GM12801 (cell line): ENCODE measurements around the gene MACC1.

Experiments used
- TF ChIP-seq, protein P1 (sequence below): IDR thresholded peaks from one replicate; pipeline ENCODE4 v1.5.1; 2011; ENCODE audit warnings: control low read depth; ENCODE audit not compliant: insufficient read length; ENCODE audit errors: extremely low read depth

The MACC1 gene, protein sequence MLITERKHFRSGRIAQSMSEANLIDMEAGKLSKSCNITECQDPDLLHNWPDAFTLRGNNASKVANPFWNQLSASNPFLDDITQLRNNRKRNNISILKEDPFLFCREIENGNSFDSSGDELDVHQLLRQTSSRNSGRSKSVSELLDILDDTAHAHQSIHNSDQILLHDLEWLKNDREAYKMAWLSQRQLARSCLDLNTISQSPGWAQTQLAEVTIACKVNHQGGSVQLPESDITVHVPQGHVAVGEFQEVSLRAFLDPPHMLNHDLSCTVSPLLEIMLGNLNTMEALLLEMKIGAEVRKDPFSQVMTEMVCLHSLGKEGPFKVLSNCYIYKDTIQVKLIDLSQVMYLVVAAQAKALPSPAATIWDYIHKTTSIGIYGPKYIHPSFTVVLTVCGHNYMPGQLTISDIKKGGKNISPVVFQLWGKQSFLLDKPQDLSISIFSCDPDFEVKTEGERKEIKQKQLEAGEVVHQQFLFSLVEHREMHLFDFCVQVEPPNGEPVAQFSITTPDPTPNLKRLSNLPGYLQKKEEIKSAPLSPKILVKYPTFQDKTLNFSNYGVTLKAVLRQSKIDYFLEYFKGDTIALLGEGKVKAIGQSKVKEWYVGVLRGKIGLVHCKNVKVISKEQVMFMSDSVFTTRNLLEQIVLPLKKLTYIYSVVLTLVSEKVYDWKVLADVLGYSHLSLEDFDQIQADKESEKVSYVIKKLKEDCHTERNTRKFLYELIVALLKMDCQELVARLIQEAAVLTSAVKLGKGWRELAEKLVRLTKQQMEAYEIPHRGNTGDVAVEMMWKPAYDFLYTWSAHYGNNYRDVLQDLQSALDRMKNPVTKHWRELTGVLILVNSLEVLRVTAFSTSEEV

DNA sequence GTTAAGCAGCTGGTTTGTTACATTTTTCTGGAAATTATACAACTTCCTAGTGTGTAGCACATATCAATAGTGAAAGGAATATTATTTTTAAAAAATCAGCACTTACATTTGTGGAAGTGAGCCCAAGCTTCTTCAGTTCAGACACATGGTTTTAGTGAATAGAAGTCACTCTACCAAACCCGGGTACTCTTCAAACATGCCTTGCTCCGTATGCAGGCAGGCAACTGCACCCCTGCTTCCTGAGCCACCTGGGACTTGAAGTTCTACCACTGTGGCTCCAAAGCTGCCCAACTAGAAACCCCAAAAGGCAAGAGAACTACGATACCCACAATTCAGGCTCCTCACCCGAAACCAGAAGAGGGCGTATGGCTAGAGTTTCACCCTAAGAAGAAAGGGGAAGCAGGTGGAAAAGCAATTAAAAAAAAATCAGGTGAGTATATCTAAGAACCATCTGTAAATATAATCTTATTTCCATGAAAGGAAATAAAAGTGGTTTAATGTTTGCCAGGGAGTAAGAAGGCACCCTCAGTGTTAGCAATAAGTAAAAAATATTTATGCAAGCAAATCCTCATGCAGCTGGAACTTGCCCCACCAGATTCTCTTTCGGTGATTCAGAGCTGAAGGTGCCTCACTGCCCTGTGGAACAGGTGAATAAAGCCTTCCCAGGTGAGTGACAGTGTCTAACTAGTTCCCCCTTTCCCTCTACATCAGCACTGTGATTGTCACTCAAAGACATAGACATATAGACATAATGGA is at the start of gene MACC1:
TSS of gene MACC1 (minus strand) at position 192 of the 756 bp plus-strand sequence. CDS start 55,522 bp downstream, outside the sequence.
- TF ChIP-seq, protein P1, sequence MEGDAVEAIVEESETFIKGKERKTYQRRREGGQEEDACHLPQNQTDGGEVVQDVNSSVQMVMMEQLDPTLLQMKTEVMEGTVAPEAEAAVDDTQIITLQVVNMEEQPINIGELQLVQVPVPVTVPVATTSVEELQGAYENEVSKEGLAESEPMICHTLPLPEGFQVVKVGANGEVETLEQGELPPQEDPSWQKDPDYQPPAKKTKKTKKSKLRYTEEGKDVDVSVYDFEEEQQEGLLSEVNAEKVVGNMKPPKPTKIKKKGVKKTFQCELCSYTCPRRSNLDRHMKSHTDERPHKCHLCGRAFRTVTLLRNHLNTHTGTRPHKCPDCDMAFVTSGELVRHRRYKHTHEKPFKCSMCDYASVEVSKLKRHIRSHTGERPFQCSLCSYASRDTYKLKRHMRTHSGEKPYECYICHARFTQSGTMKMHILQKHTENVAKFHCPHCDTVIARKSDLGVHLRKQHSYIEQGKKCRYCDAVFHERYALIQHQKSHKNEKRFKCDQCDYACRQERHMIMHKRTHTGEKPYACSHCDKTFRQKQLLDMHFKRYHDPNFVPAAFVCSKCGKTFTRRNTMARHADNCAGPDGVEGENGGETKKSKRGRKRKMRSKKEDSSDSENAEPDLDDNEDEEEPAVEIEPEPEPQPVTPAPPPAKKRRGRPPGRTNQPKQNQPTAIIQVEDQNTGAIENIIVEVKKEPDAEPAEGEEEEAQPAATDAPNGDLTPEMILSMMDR = no peak

DNA sequence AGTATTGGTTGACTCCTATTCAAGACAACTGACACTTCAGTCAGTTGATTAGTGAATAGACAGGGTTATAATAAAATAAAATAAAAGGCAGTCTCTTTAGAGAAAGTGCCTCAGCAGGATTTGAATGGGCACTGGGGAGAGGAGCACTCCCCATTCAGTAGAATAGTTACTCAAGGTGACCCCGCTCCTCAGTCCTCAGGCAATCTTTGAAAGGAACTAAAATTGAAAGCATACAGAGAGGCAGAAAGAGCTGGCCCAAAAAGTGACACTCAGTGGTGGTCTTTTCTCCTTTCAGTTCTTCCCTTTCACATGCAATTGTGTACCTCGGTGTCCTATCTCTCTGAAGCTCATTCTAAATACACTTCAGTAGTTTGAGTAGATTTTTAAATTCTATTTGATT is 47.4 kb upstream of the MACC1 start:
- TF ChIP-seq, protein P1 = no peak

DNA sequence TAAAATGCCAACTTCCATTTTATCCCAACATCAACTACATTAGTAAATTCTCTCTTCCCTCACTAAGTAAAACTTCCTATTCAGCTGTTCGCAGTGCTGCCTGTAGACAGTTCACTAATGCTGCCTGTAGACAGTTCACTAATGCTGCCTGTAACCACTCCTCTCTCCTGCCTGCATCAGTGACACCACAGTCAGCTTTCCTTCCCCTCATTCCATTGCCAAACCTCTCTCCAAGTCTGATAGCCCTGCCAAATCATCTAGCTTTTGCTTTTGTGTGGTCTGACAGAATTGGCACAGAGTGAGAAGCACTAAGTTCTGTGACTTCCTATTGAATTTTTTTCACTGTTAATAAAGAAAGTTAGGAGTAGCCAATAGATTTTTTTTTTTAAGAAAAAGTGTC is 43.0 kb upstream of the MACC1 start:
- TF ChIP-seq, protein P1 = no peak

DNA sequence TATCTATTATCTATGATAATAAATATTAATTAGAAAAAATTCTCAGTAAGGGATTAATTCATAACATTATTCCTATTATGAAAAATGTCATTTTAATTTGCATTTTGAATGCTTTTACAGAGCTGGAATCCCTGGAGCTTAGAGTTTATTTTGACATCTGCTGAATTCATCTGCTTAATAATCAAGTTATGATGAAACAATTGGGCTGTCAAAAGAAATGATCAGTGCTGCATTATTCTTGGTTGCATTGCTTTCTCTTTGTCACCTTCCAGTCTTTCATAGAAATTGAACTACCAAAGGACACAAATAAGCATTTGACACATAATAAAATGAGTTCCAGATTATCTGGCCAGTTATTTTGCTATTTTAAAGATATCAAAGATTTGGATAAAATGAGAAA is 40.0 kb upstream of the MACC1 start:
- TF ChIP-seq, protein P1 = no peak

DNA sequence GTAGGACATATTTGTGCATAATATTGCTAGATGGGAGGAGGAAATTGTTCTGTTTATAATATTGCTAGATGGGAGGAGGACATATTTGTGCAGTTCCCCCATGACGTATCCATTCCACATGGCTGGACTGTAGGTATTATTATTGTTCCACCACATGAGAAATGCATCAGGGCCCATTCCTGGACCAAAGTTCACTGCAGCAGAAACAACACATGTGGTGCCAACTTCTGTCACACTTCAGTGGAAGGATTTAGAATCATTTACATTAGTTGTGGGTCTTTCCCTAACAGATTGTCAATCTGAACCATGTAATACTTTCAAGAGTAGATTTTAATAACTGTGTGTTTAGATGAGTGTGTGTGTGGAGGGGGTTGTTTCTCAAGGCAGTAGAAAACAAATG is 32.7 kb upstream of the MACC1 start:
- TF ChIP-seq, protein P1 = no peak

DNA sequence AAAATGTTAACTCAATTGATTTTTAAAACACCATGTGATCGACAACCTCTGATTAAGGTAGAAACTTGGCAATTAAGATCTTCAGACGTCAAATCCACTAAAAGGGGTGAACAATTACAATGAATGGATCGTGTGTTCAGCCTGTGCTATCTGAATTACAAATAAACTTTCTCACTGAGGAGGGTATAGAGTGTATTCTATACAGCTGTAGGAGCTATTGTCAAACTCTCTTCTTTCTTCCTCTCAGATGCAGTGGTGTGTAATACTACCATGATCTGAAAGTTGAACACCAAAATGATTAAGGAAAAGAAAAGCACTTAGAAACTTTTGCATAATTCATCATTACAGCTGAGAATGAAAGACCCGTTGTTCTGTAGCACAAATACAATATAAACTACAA is 32.2 kb upstream of the MACC1 start:
- TF ChIP-seq, protein P1 = no peak

DNA sequence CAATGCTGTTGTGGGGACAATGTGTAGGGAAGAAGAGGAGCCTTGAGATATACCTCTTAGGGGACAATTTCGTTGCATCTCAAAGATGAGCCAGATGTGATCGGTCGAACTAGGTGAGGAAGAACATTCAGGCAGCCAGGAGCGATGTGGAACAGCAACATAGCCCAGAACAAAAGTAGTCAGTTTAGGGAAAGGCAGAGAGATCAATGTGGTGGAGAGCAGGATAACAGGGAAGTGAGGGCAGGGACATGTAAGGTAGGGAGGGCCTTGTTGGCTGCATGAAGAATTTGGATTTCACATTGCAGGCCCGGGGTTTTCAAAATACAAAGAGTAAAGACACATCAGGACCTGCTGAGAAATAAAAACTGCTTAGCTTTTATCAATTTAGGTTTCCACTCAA is 29.1 kb upstream of the MACC1 start:
- TF ChIP-seq, protein P1 = no peak
